ENCODE data around the gene CCNC. TPM values are rescaled to one million over a fixed set of nuclear protein-coding genes. Genes with fewer than 3 reads are reported as not detected.

Gene CCNC
- total RNA-seq, 1 experiment from 2014 or later: 99.1 TPM

GRCh38 chr6:99543968-99544367 is 24.5 kb downstream of the CCNC start:
- H3K27me3 ChIP-seq (replicated peaks; ENCODE audit: insufficient read depth, low read depth, low read length, poor library complexity): no peaks in the 10 kb centered on the region
- no peak overlapping the region for H3K27ac ChIP-seq (ENCODE audit: low read depth, low read length, poor library complexity, severe bottlenecking)
- intact Hi-C loops (cut with micrococcal nuclease; ENCODE audit: unreplicated experiment): no loop called here
- H3K4me1 ChIP-seq (ENCODE audit: insufficient read depth, low read length, poor library complexity, severe bottlenecking): no peaks in the 10 kb centered on the region
- POLR2A ChIA-PET (ENCODE audit: low non-redundant PET): no interaction called here
- TF ChIP-seq, protein P1, sequence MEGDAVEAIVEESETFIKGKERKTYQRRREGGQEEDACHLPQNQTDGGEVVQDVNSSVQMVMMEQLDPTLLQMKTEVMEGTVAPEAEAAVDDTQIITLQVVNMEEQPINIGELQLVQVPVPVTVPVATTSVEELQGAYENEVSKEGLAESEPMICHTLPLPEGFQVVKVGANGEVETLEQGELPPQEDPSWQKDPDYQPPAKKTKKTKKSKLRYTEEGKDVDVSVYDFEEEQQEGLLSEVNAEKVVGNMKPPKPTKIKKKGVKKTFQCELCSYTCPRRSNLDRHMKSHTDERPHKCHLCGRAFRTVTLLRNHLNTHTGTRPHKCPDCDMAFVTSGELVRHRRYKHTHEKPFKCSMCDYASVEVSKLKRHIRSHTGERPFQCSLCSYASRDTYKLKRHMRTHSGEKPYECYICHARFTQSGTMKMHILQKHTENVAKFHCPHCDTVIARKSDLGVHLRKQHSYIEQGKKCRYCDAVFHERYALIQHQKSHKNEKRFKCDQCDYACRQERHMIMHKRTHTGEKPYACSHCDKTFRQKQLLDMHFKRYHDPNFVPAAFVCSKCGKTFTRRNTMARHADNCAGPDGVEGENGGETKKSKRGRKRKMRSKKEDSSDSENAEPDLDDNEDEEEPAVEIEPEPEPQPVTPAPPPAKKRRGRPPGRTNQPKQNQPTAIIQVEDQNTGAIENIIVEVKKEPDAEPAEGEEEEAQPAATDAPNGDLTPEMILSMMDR (conservative IDR thresholded peaks at IDR 0.05; ENCODE audit: low read depth, low read length): no peak
- BruUV-seq (replicated peaks): no TSS peak
- H3K9me3 ChIP-seq (ENCODE audit: low read depth, low read length, poor library complexity, severe bottlenecking): no peaks in the 10 kb centered on the region
- peaks cover 64% of the 10 kb centered on the region for H3K36me3 ChIP-seq (ENCODE audit: insufficient read depth, low read length, poor library complexity, severe bottlenecking)
- no peak overlapping the region for H3K4me3 ChIP-seq (ENCODE audit: low read depth, low read length, poor library complexity, severe bottlenecking)
- no peak for DNase-seq (ENCODE audit: low spot score)
- CTCF ChIA-PET: no interaction called here

DNA sequence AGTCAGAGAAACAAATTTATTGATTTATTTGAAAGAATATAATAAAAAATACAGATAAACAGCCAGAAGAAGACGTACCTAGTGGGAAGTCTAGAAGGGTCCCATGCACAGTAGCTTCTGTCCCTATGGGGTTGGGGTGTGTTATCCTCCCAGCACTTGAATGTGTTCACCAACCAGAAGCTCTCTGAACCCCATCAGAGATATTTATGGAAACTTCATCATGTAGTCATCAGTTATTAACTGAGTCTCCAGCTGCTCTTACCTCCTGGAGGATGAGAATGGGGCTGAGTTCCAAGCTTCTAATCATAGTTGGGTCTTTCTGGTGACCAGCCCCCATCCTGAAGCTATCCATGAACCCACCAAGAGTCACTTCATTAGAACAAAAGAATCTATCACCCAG is 37.8 kb downstream of the CCNC start:
- no peaks in the 10 kb centered on the region for H3K27me3 ChIP-seq (replicated peaks; ENCODE audit: insufficient read depth, low read depth, low read length, poor library complexity)
- DNase-seq (ENCODE audit: low spot score): no peak
- ChIA-PET POLR2A (ENCODE audit: low non-redundant PET) (interaction anchor here (1.1 kb wide), 1 partner anchor 9 kb away, joined by 3 read pairs; no protein-coding TSS in a partner anchor), CTCF (no interaction called here)
- TF ChIP-seq, protein P1 (conservative IDR thresholded peaks at IDR 0.05; ENCODE audit: low read depth, low read length): no peak
- TF ChIP-seq EZH2 (IDR thresholded peaks at IDR 0.05; ENCODE audit: borderline replicate concordance, low read depth, low read length, poor library complexity, severe bottlenecking): no peak
- intact Hi-C loops (cut with micrococcal nuclease; ENCODE audit: unreplicated experiment): no loop called here
- peaks cover 25% of the 10 kb centered on the region for H3K4me1 ChIP-seq (ENCODE audit: insufficient read depth, low read length, poor library complexity, severe bottlenecking)
- no peak overlapping the region for H3K4me3 ChIP-seq (ENCODE audit: low read depth, low read length, poor library complexity, severe bottlenecking)
- H3K27ac ChIP-seq (ENCODE audit: low read depth, low read length, poor library complexity, severe bottlenecking): peak overlapping the region; percentile 80
- no peaks in the 10 kb centered on the region for H3K9me3 ChIP-seq (ENCODE audit: low read depth, low read length, poor library complexity, severe bottlenecking)
- BruUV-seq (replicated peaks): no TSS peak
- peaks cover 21% of the 10 kb centered on the region for H3K36me3 ChIP-seq (ENCODE audit: insufficient read depth, low read length, poor library complexity, severe bottlenecking)

- no peak overlapping the region for H3K4me3 ChIP-seq (ENCODE audit: low read depth, low read length, poor library complexity, severe bottlenecking)
- H3K9me3 ChIP-seq (ENCODE audit: low read depth, low read length, poor library complexity, severe bottlenecking): no peaks in the 10 kb centered on the region
- ChIA-PET POLR2A (ENCODE audit: low non-redundant PET) (no interaction called here), CTCF (no interaction called here)
- intact Hi-C loops (cut with micrococcal nuclease; ENCODE audit: unreplicated experiment): no loop called here
- TF ChIP-seq EZH2 (IDR thresholded peaks at IDR 0.05; ENCODE audit: borderline replicate concordance, low read depth, low read length, poor library complexity, severe bottlenecking): no peak
- TF ChIP-seq, protein P1 (conservative IDR thresholded peaks at IDR 0.05; ENCODE audit: low read depth, low read length): no peak
- peak overlapping the region; percentile 32 for H3K27ac ChIP-seq (ENCODE audit: low read depth, low read length, poor library complexity, severe bottlenecking)
- peaks cover 24% of the 10 kb centered on the region for H3K4me1 ChIP-seq (ENCODE audit: insufficient read depth, low read length, poor library complexity, severe bottlenecking)
- H3K36me3 ChIP-seq (ENCODE audit: insufficient read depth, low read length, poor library complexity, severe bottlenecking): peaks cover 4% of the 10 kb centered on the region
- peak; percentile 19 for DNase-seq (ENCODE audit: low spot score)
- H3K27me3 ChIP-seq (replicated peaks; ENCODE audit: insufficient read depth, low read depth, low read length, poor library complexity): no peaks in the 10 kb centered on the region
- no TSS peak for BruUV-seq (replicated peaks)
Observed at GRCh38 chr6:99522531-99522930, 45.9 kb downstream of the CCNC start.

Measured in A673 (cell line).